Smooth muscle cell (in vitro differentiated cells): ENCODE results near the gene USP24. TPM values are rescaled to one million over a fixed set of nuclear protein-coding genes. Genes with fewer than 3 reads are reported as not detected.

ENCODE experiments used
- DNase-seq: peaks from one replicate; lab custom pipeline; 2025; ENCODE audit not compliant: unreplicated experiment; lab: John Stamatoyannopoulos, UW
- H2AFZ ChIP-seq: fragments of 200-600 bp; sonication (generic); 2 replicates; pipeline ENCODE4 v1.6.0; 2016; ENCODE audit warnings: antibody characterized with exemption, low read depth, mild to moderate bottlenecking
- H3F3A ChIP-seq: fragments of 200-600 bp; sonication (generic); 2 replicates; pipeline ENCODE4 v1.6.0; 2017; ENCODE audit warnings: antibody characterized with exemption, low read depth
- H3K27ac ChIP-seq: fragments of 200-600 bp; sonication (generic); 2 replicates; pipeline ENCODE4 v1.5.1; 2016; ENCODE audit warnings: low read depth, mild to moderate bottlenecking
- H3K27me3 ChIP-seq: fragments of 200-600 bp; sonication (generic); 2 replicates; pipeline ENCODE4 v1.6.1; 2016; ENCODE audit warnings: low read depth, mild to moderate bottlenecking
- H3K36me3 ChIP-seq: fragments of 200-600 bp; sonication (generic); 2 replicates; pipeline ENCODE4 v1.5.1; 2016; ENCODE audit warnings: low read depth
- H3K4me1 ChIP-seq: fragments of 200-600 bp; sonication (generic); 2 replicates; pipeline ENCODE4 v1.5.1; 2016; ENCODE audit warnings: low read depth
- H3K4me2 ChIP-seq: fragments of 200-600 bp; sonication (generic); 2 replicates; pipeline ENCODE4 v1.6.0; 2016; ENCODE audit warnings: mild to moderate bottlenecking
- H3K4me3 ChIP-seq: fragments of 200-600 bp; sonication (generic); 2 replicates; pipeline ENCODE4 v1.5.1; 2016; ENCODE audit warnings: mild to moderate bottlenecking
- H3K79me2 ChIP-seq: fragments of 200-600 bp; sonication (generic); 2 replicates; pipeline ENCODE4 v1.6.0; 2016; ENCODE audit warnings: low read depth, mild to moderate bottlenecking
- H3K9ac ChIP-seq: fragments of 200-600 bp; sonication (generic); 2 replicates; pipeline ENCODE4 v1.6.0; 2016; ENCODE audit warnings: low read depth
- H3K9me3 ChIP-seq: fragments of 200-600 bp; sonication (generic); replicated peaks from 2 replicates; pipeline ENCODE4 v1.5.1; 2016; ENCODE audit warnings: low read depth
- H4K20me1 ChIP-seq: fragments of 200-600 bp; sonication (generic); 2 replicates; pipeline ENCODE4 v1.6.0; 2016; ENCODE audit warnings: low read depth
- CTCF ChIP-seq: fragments of 200-600 bp; sonication (generic); IDR thresholded peaks from 2 replicates; pipeline ENCODE4 v1.5.1; 2017; ENCODE audit warnings: borderline replicate concordance, mild to moderate bottlenecking, antibody characterized with exemption; ENCODE audit not compliant: insufficient read depth, poor library complexity, severe bottlenecking
- WGBS: methylation state at CpG from one replicate; pipeline ENCODE4 v1.1.7; 2016; ENCODE audit warnings: low lambda C conversion rate; 5-methylcytosine and 5-hydroxymethylcytosine counted together
- polyA plus RNA-seq: library from polyadenylated mRNA; unstranded; fragments of >200 nt; fragmentation: Nextera tagmentation; extraction: Ambion mirVana; gene quantifications from 2 replicates; pipeline ENCODE4 v1.2.1, GENCODE V29; 2016
- total RNA-seq: library from RNA; depleted of rRNA; stranded (reverse); fragments of >200 nt; gene quantifications from 2 replicates; pipeline ENCODE4 v1.2.3, GENCODE V29; 2014

Gene USP24
- total and polyA plus RNA-seq, 2 experiments from 2014 or later, result 3.6 to 25.9 TPM

- Histone ChIP-seq H3K4me3 (no peak overlapping the region), H3K79me2 (no peaks in the 10 kb centered on the region), H3K4me1 (no peaks in the 10 kb centered on the region), H3K36me3 (no peaks in the 10 kb centered on the region), H3F3A (no peaks in the 10 kb centered on the region), H3K4me2 (no peak overlapping the region), H2AFZ (no peak overlapping the region), H3K9ac (no peak overlapping the region), H3K27ac (no peak overlapping the region), H3K9me3 (no peaks in the 10 kb centered on the region), H3K27me3 (no peaks in the 10 kb centered on the region), H4K20me1 (no peaks in the 10 kb centered on the region)
- no peak for DNase-seq
- TF ChIP-seq CTCF, result no peak
- WGBS, result 92% methylated on average over 26 of the region's 29 CpGs
Observed at GRCh38 chr1:55052221-55053142, 162.7 kb downstream of the USP24 start.

GRCh38 chr1:55051621-55052020, 163.5 kb downstream of the USP24 start:
- no peaks in the 10 kb centered on the region for H3K9me3 ChIP-seq
- no peaks in the 10 kb centered on the region for H3K27me3 ChIP-seq
- no peak overlapping the region for H3K27ac ChIP-seq
- H4K20me1 ChIP-seq, result no peaks in the 10 kb centered on the region
- H3K79me2 ChIP-seq, result no peaks in the 10 kb centered on the region
- H3F3A ChIP-seq, result no peaks in the 10 kb centered on the region
- no peak overlapping the region for H3K9ac ChIP-seq
- H3K4me1 ChIP-seq, result no peaks in the 10 kb centered on the region
- TF ChIP-seq CTCF, result no peak
- no peak overlapping the region for H2AFZ ChIP-seq
- no peak overlapping the region for H3K4me2 ChIP-seq
- 79% methylated on average over 9 of the region's 9 CpGs for WGBS
- no peak overlapping the region for H3K4me3 ChIP-seq
- H3K36me3 ChIP-seq, result no peaks in the 10 kb centered on the region
- no peak for DNase-seq

GRCh38 chr1:55051169-55051568, 164.0 kb downstream of the USP24 start:
- Histone ChIP-seq H3K27ac (no peak overlapping the region), H4K20me1 (no peaks in the 10 kb centered on the region), H3K79me2 (no peaks in the 10 kb centered on the region), H3K4me2 (no peak overlapping the region), H3K4me3 (no peak overlapping the region), H3K9me3 (no peaks in the 10 kb centered on the region), H3K9ac (no peak overlapping the region), H3K4me1 (no peaks in the 10 kb centered on the region), H2AFZ (no peak overlapping the region), H3F3A (no peaks in the 10 kb centered on the region), H3K36me3 (no peaks in the 10 kb centered on the region), H3K27me3 (no peaks in the 10 kb centered on the region)
- DNase-seq, result no peak
- WGBS, result 98% methylated on average over 5 of the region's 5 CpGs
- TF ChIP-seq CTCF, result no peak
